Activated T-cell treated with anti-CD3 and anti-CD28 coated beads for 48 hours (primary cell): ENCODE measurements around the gene ENTPD2.
A peak's percentile ranks its signal among the peaks of the same experiment; 100 is the strongest.

Experiments used
- DNase-seq: peaks from one replicate; pipeline ENCODE4 v3.0.0-alpha.2; 2020; ENCODE audit warnings: low read depth

ENTPD2 gene

GRCh38 chr9:137079401-137079787 is 25.5 kb upstream of the ENTPD2 start:
- no peak for DNase-seq

- no peak for DNase-seq
These were observed 25.0 kb upstream of the ENTPD2 start for GRCh38 chr9:137078701-137079400.

- peak; percentile 39 for DNase-seq
These were observed 24.2 kb upstream of the ENTPD2 start for GRCh38 chr9:137077758-137078693.

- DNase-seq: peak; percentile 52
These were observed 23.3 kb upstream of the ENTPD2 start, which contains the start of gene UAP1L1 for GRCh38 chr9:137077010-137077747. UAP1L1 (plus strand) TSS chr9:137077517; CDS start chr9:137077533, 16 bp downstream.

GRCh38 chr9:137076636-137077009 is 22.8 kb upstream of the ENTPD2 start:
- DNase-seq: no peak

GRCh38 chr9:137075275-137075775 is 21.5 kb upstream of the ENTPD2 start:
- no peak for DNase-seq

- DNase-seq: no peak
These were observed 20.9 kb upstream of the ENTPD2 start for GRCh38 chr9:137074657-137075274.

GRCh38 chr9:137073992-137074399 is 20.1 kb upstream of the ENTPD2 start:
- no peak for DNase-seq

- DNase-seq: no peak
These were observed 17.4 kb upstream of the ENTPD2 start for GRCh38 chr9:137071282-137071681.

- DNase-seq: no peak
These were observed 17.0 kb upstream of the ENTPD2 start for GRCh38 chr9:137070906-137071275.

GRCh38 chr9:137070201-137070905 is 16.5 kb upstream of the ENTPD2 start, which contains the start of gene SAPCD2:
SAPCD2 (minus strand) TSS chr9:137070557; CDS start chr9:137070460, 97 bp downstream.
- DNase-seq: peak; percentile 77

- DNase-seq: no peak
These were observed 15.7 kb upstream of the ENTPD2 start for GRCh38 chr9:137069508-137070091.

- no peak for DNase-seq
These were observed 15.0 kb upstream of the ENTPD2 start for GRCh38 chr9:137068539-137069507.

- DNase-seq: peak; percentile 86
These were observed 14.1 kb upstream of the ENTPD2 start for GRCh38 chr9:137067860-137068538.

GRCh38 chr9:137066096-137066861 is 12.4 kb upstream of the ENTPD2 start:
- DNase-seq: no peak

- no peak for DNase-seq
These were observed 11.6 kb upstream of the ENTPD2 start for GRCh38 chr9:137065336-137065967.

GRCh38 chr9:137064880-137065164 is 11.0 kb upstream of the ENTPD2 start:
- no peak for DNase-seq
